ENCODE measurements around the gene PRPS1. TPM values are rescaled to one million over a fixed set of nuclear protein-coding genes. Genes with fewer than 3 reads are reported as not detected.
"Not testable (repeated sequence)": the region's sequence is repeated elsewhere in the genome, so short reads cannot be mapped to it uniquely, and the experiment has no call there.

Gene PRPS1
- total RNA-seq, 4 donors from 2014 or later: 8.2 to 17.5 (median 14.5) TPM

- Histone ChIP-seq H3K9me3 (no peaks in the 10 kb centered on the region), H3K27me3 (no peaks in the 10 kb centered on the region), H3K4me3 (no peak overlapping the region), H3K36me3 (no peaks in the 10 kb centered on the region), H3K27ac (peak overlapping the region; percentile 75), H3K4me1 (peaks cover 53% of the 10 kb centered on the region)
- 39% methylated on average over 3 of the region's 4 CpGs for WGBS
- DNase-seq (ENCODE audit: low spot score in 2 of 2): peak in 1 of 2 donors; percentile 64
- TF ChIP-seq POLR2A (IDR thresholded peaks at IDR 0.05): no peak
- TF ChIP-seq POLR2AphosphoS5 (IDR thresholded peaks at IDR 0.05): peak; percentile 39 to 74 (median 74)
- peak; percentile 50 for TF ChIP-seq EP300 (IDR thresholded peaks at IDR 0.05)
- no peak for TF ChIP-seq CTCF (IDR thresholded peaks at IDR 0.05)
These were observed 55.0 kb downstream of the PRPS1 start for GRCh38 chrX:107683124-107683895.

- no peaks in the 10 kb centered on the region for H3K27me3 ChIP-seq
- H3K4me1 ChIP-seq: peaks cover 50% of the 10 kb centered on the region
- H3K27ac ChIP-seq: peak overlapping the region; percentile 75
- no peaks in the 10 kb centered on the region for H3K36me3 ChIP-seq
- no peaks in the 10 kb centered on the region for H3K9me3 ChIP-seq
- peak in 1 of 2 donors; percentile 29 for DNase-seq (ENCODE audit: low spot score in 2 of 2)
- 65% methylated on average over 3 of the region's 3 CpGs for WGBS
- TF ChIP-seq POLR2A (IDR thresholded peaks at IDR 0.05): no peak
- TF ChIP-seq POLR2AphosphoS5 (IDR thresholded peaks at IDR 0.05): no peak
- no peak for TF ChIP-seq EP300 (IDR thresholded peaks at IDR 0.05)
- no peak for TF ChIP-seq CTCF (IDR thresholded peaks at IDR 0.05)
- no peak overlapping the region for H3K4me3 ChIP-seq
These were observed 55.6 kb downstream of the PRPS1 start for GRCh38 chrX:107683931-107684330.

GRCh38 chrX:107684956-107685385, 56.7 kb downstream of the PRPS1 start:
- Histone ChIP-seq H3K9me3 (no peaks in the 10 kb centered on the region), H3K27ac (peak overlapping the region; percentile 75), H3K27me3 (no peaks in the 10 kb centered on the region), H3K4me3 (no peak overlapping the region), H3K4me1 (peaks cover 42% of the 10 kb centered on the region), H3K36me3 (no peaks in the 10 kb centered on the region)
- 80% methylated on average over 1 of the region's 5 CpGs for WGBS
- TF ChIP-seq EP300 (IDR thresholded peaks at IDR 0.05) (no peak), POLR2A (IDR thresholded peaks at IDR 0.05) (no peak), CTCF (IDR thresholded peaks at IDR 0.05) (no peak), POLR2AphosphoS5 (IDR thresholded peaks at IDR 0.05) (no peak)
- peak; percentile 85 to 88 for DNase-seq (ENCODE audit: low spot score in 2 of 2)

- not testable (repeated sequence) for H3K36me3 ChIP-seq, H3K4me3 ChIP-seq, H3K27me3 ChIP-seq, H3K9me3 ChIP-seq
- peaks cover 38% of the 10 kb centered on the region for H3K4me1 ChIP-seq
- peak in 1 of 2 donors; percentile 35 for DNase-seq (ENCODE audit: low spot score in 2 of 2)
- WGBS: 92% methylated on average over 9 of the region's 9 CpGs
- peak overlapping the region; percentile 47 for H3K27ac ChIP-seq
These were observed 57.3 kb downstream of the PRPS1 start for GRCh38 chrX:107685586-107685985.

GRCh38 chrX:107686026-107686425, 57.7 kb downstream of the PRPS1 start:
- H3K4me1 ChIP-seq: peaks cover 38% of the 10 kb centered on the region
- H3K27me3 ChIP-seq: no peaks in the 10 kb centered on the region
- DNase-seq (ENCODE audit: low spot score in 2 of 2): no peak
- TF ChIP-seq POLR2A (IDR thresholded peaks at IDR 0.05) (no peak), POLR2AphosphoS5 (IDR thresholded peaks at IDR 0.05) (no peak), EP300 (IDR thresholded peaks at IDR 0.05) (no peak), CTCF (IDR thresholded peaks at IDR 0.05) (no peak)
- H3K36me3 ChIP-seq: no peaks in the 10 kb centered on the region
- H3K4me3 ChIP-seq: no peak overlapping the region
- H3K9me3 ChIP-seq: no peaks in the 10 kb centered on the region
- no peak overlapping the region for H3K27ac ChIP-seq
- WGBS: 86% methylated on average over 3 of the region's 3 CpGs

Measured in suprapubic skin (tissue), 4 donors.